Upper lobe of left lung (tissue), 6 donors: ENCODE measurements around the gene RHOC. TPM values are rescaled to one million over a fixed set of nuclear protein-coding genes. Genes with fewer than 3 reads are reported as not detected.

Experiments used
- ATAC-seq, 2 donors: fragments of 200-7000 bp; cut with Tn5 transposase; one replicate each; pipeline ENCODE4 v1.9.1; 2022; ENCODE audit warnings: mild to moderate bottlenecking in 2 of 2, moderate library complexity in 2 of 2; ENCODE audit not compliant: low FRiP score in 2 of 2
- DNase-seq, 2 donors: peaks; one replicate each; pipeline ENCODE4 v3.0.0-alpha.2; 2019 to 2020
- H3K27ac ChIP-seq, 4 donors: fragments of 200-600 bp; sonication (generic); one replicate each; pipeline ENCODE4 v1.5.1; 2016 to 2019
- H3K27me3 ChIP-seq, 4 donors: fragments of 200-600 bp; sonication (generic); one replicate each; pipeline ENCODE4 v1.5.1; 2017 to 2019
- H3K36me3 ChIP-seq, 4 donors: fragments of 200-600 bp; sonication (generic); one replicate each; pipeline ENCODE4 v1.5.1; 2016 to 2019
- H3K4me1 ChIP-seq, 4 donors: fragments of 200-600 bp; sonication (generic); one replicate each; pipeline ENCODE4 v1.5.1; 2018 to 2019
- H3K4me3 ChIP-seq, 4 donors: fragments of 200-600 bp; sonication (generic); one replicate each; pipeline ENCODE4 v1.5.1; 2017 to 2019; ENCODE audit warnings: mild to moderate bottlenecking in 2 of 4, moderate library complexity in 1 of 4
- H3K9me3 ChIP-seq, 4 donors: fragments of 200-600 bp; sonication (generic); one replicate each; pipeline ENCODE4 v1.5.1; 2018 to 2019
- CTCF ChIP-seq, 6 experiments: fragments of 450-650 bp in 4 of 6; fragments of 200-600 bp in 2 of 6; sonication (generic) in 2 of 6; IDR thresholded peaks; one replicate each; pipeline ENCODE4 v1.5.1; 2016 to 2019; ENCODE audit warnings: antibody characterized with exemption in 6 of 6
- EP300 ChIP-seq, 4 donors: sonication (generic); formaldehyde crosslinking; IDR thresholded peaks; one replicate each; pipeline ENCODE4 v1.5.1; 2017; ENCODE audit warnings: antibody characterized with exemption in 4 of 4, control low read depth in 2 of 4
- POLR2A ChIP-seq, 4 donors: fragments of 450-650 bp; IDR thresholded peaks; one replicate each; pipeline ENCODE4 v1.5.1; 2016 to 2017; ENCODE audit warnings: antibody characterized with exemption in 4 of 4, mild to moderate bottlenecking in 2 of 4
- POLR2AphosphoS5 ChIP-seq, 2 donors: sonication (generic); formaldehyde crosslinking; IDR thresholded peaks; one replicate each; pipeline ENCODE4 v1.5.1; 2017; ENCODE audit warnings: antibody characterized with exemption in 2 of 2
- WGBS, 2 donors: methylation state at CpG; one replicate each; pipeline ENCODE4 v1.1.5; 2017 to 2018; 5-methylcytosine and 5-hydroxymethylcytosine counted together
- total RNA-seq, 6 donors: library from RNA; depleted of rRNA in 4 of 6; stranded (reverse); fragments of >200 nt in 4 of 6; gene quantifications; one replicate each; pipeline versions ENCODE4 v1.1.0 to v1.2.1, GENCODE V29; 2016 to 2021
- donor health status: DM: no; HTN: no; CAD: no; lungs with moderate emphysema.
- donor health status: DM: no; HTN: yes; CAD: no; lungs with severe emphysema.

RHOC gene
- total RNA-seq, 6 donors from 2014 or later = 80.9 to 218 (median 132) TPM

DNA sequence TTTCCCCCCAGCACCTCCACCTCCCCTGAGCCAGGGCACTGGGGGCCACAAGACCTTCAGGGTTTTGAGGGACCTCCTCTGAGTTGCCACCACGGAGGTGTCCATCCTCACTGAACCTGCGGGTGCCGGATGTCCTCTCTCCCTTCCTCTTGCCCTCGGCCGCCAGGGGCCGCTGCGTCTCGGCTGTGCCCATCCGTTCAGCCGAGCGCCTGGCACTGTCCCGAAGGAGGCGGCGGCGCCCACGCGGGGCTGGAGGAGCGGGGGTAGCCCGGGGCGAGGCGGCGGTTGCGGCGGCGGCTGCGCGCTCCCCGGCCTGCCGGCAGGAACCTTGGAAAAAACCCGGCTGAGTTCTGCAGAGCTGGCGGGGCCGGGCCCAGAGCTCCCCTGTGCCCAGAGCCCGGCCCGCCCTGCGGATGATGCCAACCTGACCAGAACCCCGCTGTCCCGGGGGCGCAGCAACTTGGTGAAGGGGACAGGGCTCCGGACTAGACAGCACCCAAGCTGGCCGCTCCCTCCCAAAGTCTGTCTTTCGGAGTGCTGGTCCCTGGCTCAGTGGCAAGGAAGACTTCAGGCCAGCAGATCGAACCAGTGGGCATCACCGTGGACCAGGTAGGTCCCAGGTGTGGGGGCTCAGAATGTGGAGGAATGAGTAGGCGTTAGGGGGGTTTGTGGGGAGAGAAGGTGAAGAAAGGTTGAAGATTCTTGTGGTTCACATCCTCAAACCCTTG is 11.9 kb upstream of the RHOC start:
- TF ChIP-seq POLR2A (IDR thresholded peaks at IDR 0.05) (no peak), CTCF (IDR thresholded peaks at IDR 0.05) (peak; percentile 84 to 91 (median 86))
- H3K4me3 ChIP-seq = peak overlapping the region in 2 of 4 donors; percentile 21 to 30
- no peaks in the 10 kb centered on the region for H3K9me3 ChIP-seq
- H3K36me3 ChIP-seq = no peaks in the 10 kb centered on the region
- ATAC-seq = peak in 1 of 2 donors; percentile 49
- 40 to 44% methylated on average over 11 to 12 of the region's 44 CpGs for WGBS, 2 donors
- DNase-seq = peak; percentile 71 to 97
- no peak overlapping the region for H3K27ac ChIP-seq
- H3K27me3 ChIP-seq = peaks cover 0 to 4% (median 0%) of the 10 kb centered on the region in 4 donors
- peaks cover 24 to 44% (median 28%) of the 10 kb centered on the region in 4 donors for H3K4me1 ChIP-seq

- WGBS, 2 donors = 75 to 85% methylated on average over 2 of the region's 2 CpGs
- Histone ChIP-seq H3K9me3 (no peaks in the 10 kb centered on the region), H3K4me3 (no peak overlapping the region), H3K27me3 (peaks cover 0 to 4% (median 0%) of the 10 kb centered on the region in 4 donors), H3K27ac (no peak overlapping the region), H3K36me3 (no peaks in the 10 kb centered on the region), H3K4me1 (peaks cover 14 to 40% (median 28%) of the 10 kb centered on the region in 4 donors)
- TF ChIP-seq POLR2AphosphoS5 (IDR thresholded peaks at IDR 0.05) (no peak), POLR2A (IDR thresholded peaks at IDR 0.05) (no peak), EP300 (IDR thresholded peaks at IDR 0.05) (no peak), CTCF (IDR thresholded peaks at IDR 0.05) (no peak)
- DNase-seq = no peak
- ATAC-seq = no peak
These were observed 10.4 kb upstream of the RHOC start for GRCh38 chr1:112717263-112717873.

DNA sequence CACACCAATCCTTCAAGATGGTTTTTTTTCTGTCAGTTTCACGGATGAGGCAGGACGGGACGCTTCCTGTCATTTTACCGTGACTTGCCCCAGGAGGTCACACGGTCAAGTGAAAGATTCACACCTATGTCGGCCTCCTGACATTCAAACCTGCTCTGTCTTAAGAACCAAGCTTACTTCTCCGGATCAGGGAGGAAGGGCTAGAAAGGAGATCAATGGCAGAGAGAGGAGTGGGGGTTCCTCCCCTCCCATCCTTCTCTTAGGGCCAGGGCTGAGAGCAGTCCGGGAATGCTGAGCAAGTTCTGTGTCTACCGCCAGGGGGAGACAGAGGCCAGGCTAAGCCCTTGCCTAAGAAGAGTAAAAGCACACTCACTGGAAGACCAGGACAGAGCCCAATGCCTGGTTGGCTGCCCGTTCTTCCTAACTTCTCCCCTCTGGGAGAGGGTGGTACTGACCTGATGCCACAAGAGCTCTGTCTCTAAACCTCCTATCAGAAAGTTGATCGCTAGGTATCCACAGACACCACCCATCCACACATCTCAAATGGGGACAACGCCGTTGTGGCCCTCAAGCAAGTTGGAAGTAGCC is 9.3 kb upstream of the RHOC start:
- Histone ChIP-seq H3K4me1 (peaks cover 13 to 36% (median 28%) of the 10 kb centered on the region in 4 donors), H3K9me3 (no peaks in the 10 kb centered on the region), H3K4me3 (peak overlapping the region in 3 of 4 donors; percentile 64 to 75 (median 70)), H3K27me3 (peaks cover 0 to 4% (median 0%) of the 10 kb centered on the region in 4 donors), H3K36me3 (no peaks in the 10 kb centered on the region), H3K27ac (peak overlapping the region; percentile 22 to 77 (median 60))
- peak; percentile 91 to 95 (median 94) for TF ChIP-seq CTCF (IDR thresholded peaks at IDR 0.05)
- no peak for TF ChIP-seq EP300 (IDR thresholded peaks at IDR 0.05)
- TF ChIP-seq POLR2A (IDR thresholded peaks at IDR 0.05) = no peak
- DNase-seq = peak in 1 of 2 donors; percentile 86
- peak; percentile 88 to 93 for ATAC-seq
- WGBS, 2 donors = 16 to 17% methylated on average over 13 of the region's 13 CpGs

- H3K27ac ChIP-seq = peak within 1 kb of the TSS; percentile 22 to 77 (median 60)
- peaks cover 0 to 4% (median 0%) of the 10 kb centered on the region in 4 donors for H3K27me3 ChIP-seq
- peak; percentile 99 to 100 for DNase-seq
- H3K4me1 ChIP-seq = peaks cover 13 to 36% (median 28%) of the 10 kb centered on the region in 4 donors
- peak within 1 kb of the TSS; percentile 48 to 75 (median 67) for H3K4me3 ChIP-seq
- TF ChIP-seq POLR2A (IDR thresholded peaks at IDR 0.05) (peak in 2 of 4 donors; percentile 37 to 46), POLR2AphosphoS5 (IDR thresholded peaks at IDR 0.05) (peak in 1 of 2 donors; percentile 67), EP300 (IDR thresholded peaks at IDR 0.05) (no peak), CTCF (IDR thresholded peaks at IDR 0.05) (peak in 1 of 6 experiments; percentile 7)
- WGBS, 2 donors = 0% methylated on average over 22 to 32 of the region's 51 CpGs
- peak; percentile 93 to 94 for ATAC-seq
- no peaks in the 10 kb centered on the region for H3K36me3 ChIP-seq
- no peaks in the 10 kb centered on the region for H3K9me3 ChIP-seq
These were observed 8.5 kb upstream of the RHOC start, which contains the start of gene PPM1J for GRCh38 chr1:112715264-112716053. Gene PPM1J (minus strand): TSS chr1:112715332. CDS start chr1:112715301, 31 bp downstream.
